GM12873 (cell line): ENCODE results near the gene PRTG.

ENCODE experiments used
- TF ChIP-seq, protein P1 (sequence below): IDR thresholded peaks from 2 replicates; pipeline ENCODE4 v1.5.1; 2012; ENCODE audit warnings: low read depth, mild to moderate bottlenecking, moderate library complexity, low read length, control low read depth; ENCODE audit not compliant: insufficient read depth; ENCODE audit errors: missing control alignments

The PRTG gene

DNA sequence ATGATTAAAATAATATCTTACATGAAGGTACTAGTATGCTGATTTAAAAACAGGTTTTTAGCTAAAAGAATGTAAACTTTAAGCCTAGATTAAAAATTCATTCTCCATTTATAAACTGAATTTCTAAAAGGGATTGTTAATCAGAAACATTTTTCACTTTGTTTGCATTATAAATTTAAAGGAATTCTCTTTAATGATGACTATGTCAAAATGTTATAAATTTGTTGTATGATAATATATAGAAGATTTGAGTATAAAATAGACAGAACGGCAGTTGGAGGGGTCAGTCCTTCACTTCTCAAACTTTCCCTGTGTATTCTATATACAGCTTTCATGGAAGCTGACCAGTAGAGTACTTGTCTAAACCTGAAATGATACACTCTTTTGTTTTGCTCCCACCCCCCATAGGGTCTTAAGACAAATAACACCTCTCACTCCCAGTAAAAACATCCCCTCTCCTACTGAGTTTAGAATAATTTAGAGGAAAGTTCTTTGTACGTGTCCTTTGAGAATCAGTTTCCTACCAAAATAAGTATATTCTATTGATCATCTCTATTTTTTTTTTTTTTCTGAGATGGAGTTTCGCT is 90.0 kb downstream of the PRTG start:
- TF ChIP-seq, protein P1, sequence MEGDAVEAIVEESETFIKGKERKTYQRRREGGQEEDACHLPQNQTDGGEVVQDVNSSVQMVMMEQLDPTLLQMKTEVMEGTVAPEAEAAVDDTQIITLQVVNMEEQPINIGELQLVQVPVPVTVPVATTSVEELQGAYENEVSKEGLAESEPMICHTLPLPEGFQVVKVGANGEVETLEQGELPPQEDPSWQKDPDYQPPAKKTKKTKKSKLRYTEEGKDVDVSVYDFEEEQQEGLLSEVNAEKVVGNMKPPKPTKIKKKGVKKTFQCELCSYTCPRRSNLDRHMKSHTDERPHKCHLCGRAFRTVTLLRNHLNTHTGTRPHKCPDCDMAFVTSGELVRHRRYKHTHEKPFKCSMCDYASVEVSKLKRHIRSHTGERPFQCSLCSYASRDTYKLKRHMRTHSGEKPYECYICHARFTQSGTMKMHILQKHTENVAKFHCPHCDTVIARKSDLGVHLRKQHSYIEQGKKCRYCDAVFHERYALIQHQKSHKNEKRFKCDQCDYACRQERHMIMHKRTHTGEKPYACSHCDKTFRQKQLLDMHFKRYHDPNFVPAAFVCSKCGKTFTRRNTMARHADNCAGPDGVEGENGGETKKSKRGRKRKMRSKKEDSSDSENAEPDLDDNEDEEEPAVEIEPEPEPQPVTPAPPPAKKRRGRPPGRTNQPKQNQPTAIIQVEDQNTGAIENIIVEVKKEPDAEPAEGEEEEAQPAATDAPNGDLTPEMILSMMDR: no peak

DNA sequence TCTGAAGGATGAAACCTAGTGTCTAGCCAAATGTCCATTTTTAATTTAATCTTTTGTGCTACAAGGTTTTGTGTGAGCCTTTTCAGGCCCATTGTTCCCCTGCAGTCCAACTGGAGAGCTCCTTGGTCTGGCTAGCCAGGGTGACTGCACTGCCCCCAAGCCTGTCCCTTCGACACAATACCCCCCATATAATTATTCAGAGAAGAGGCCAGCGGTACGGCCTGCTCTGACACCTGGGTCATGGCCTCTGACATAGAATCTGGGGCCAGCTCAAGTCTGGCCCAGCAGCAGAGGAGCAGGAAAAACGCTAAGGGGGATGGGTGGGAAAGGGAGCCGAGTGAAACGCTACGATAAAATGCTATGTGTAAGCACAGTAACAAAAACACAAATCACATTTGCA is 90.6 kb downstream of the PRTG start:
- TF ChIP-seq, protein P1: no peak

- TF ChIP-seq, protein P1: no peak
These were observed 93.9 kb downstream of the PRTG start for GRCh38 chr15:55649058-55649423.

- TF ChIP-seq, protein P1: no peak
These were observed 104.2 kb downstream of the PRTG start for GRCh38 chr15:55638764-55639163.

DNA sequence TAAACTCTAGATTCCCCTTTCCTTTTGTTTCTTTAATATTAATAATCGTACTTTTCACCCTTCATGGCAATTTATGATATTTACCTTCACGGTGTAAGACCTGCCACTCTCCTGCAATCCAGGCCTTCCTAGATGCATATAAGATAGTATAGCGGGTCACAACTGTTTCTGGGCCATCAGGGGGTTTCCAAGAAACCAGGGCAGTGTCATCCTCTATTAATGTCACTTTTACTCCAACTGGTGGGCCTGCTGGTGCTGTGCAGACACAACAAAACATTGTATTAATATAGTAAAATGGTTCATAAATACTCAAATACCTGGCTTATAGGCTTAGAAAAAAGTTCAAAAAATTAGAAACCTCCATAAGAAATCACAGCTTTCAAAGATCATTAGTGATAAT is 105.9 kb downstream of the PRTG start:
- TF ChIP-seq, protein P1: no peak

- TF ChIP-seq, protein P1: no peak
These were observed 109.2 kb downstream of the PRTG start for GRCh38 chr15:55633731-55634130.

DNA sequence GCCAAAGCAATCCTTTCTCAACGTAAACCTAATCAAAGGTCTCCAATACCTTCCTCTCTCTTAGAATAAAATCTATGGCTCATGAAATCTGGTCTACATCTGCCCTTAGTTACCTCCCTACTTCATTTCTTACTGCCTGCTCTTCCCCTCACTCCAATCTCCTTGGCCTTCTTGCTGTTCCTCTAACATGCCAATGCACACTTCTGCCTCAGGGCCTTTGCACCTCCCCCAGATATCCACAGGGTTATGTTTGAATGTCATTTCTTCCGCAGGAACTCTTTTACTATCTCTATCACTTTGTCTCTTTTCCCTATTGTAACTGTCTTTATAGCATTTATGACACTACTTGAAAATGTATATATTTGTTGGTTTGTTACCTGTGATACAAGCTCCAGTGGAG is 110.5 kb downstream of the PRTG start:
- TF ChIP-seq, protein P1: no peak
